ENCODE results near the gene CCDC154. TPM values are rescaled to one million over a fixed set of nuclear protein-coding genes. Genes with fewer than 3 reads are reported as not detected.

The CCDC154 gene
- total and polyA plus RNA-seq, 5 experiments from 2014 or later, result 14.0 to 15.5 TPM; not detected in 3

Other genes starting within 250 kb of the CCDC154 start
- gene TPSG1, start 219.3 kb downstream of the CCDC154 start, total RNA-seq, result not detected
- not detected for gene TPSG1, start 219.3 kb downstream of the CCDC154 start, polyA plus RNA-seq
- gene TPSB2, start 214.4 kb downstream of the CCDC154 start, total RNA-seq, result not detected
- not detected for gene TPSB2, start 214.4 kb downstream of the CCDC154 start, polyA plus RNA-seq
- not detected for gene TPSAB1, start 203.9 kb downstream of the CCDC154 start, total RNA-seq
- gene TPSAB1, start 203.9 kb downstream of the CCDC154 start, polyA plus RNA-seq, result not detected
- gene TPSD1, start 188.5 kb downstream of the CCDC154 start, total RNA-seq, result not detected
- not detected for gene TPSD1, start 188.5 kb downstream of the CCDC154 start, polyA plus RNA-seq
- gene UBE2I, start 134.9 kb downstream of the CCDC154 start, total RNA-seq, result 100 to 1,000 TPM; 236 to 250 TPM
- 10 to 100 TPM; 87.5 to 89.6 (median 89.0) TPM for gene UBE2I, start 134.9 kb downstream of the CCDC154 start, polyA plus RNA-seq
- gene BAIAP3, start 110.9 kb downstream of the CCDC154 start, total RNA-seq, result 1 to 10 TPM; 3.0 to 5.3 TPM
- 1 to 10 TPM in 1 of 3 donors, under 1 TPM in 2; 0.06 to 1.5 (median 0.85) TPM for gene BAIAP3, start 110.9 kb downstream of the CCDC154 start, polyA plus RNA-seq
- gene TSR3, start 92.7 kb downstream of the CCDC154 start, total RNA-seq, result 10 to 100 TPM; 37.1 to 41.2 TPM
- gene TSR3, start 92.7 kb downstream of the CCDC154 start, polyA plus RNA-seq, result 10 to 100 TPM; 88.8 to 99.4 (median 96.3) TPM
- 10 to 100 TPM; 56.9 to 65.2 TPM for gene GNPTG, start 92.6 kb downstream of the CCDC154 start, total RNA-seq
- 10 to 100 TPM; 44.4 to 57.8 (median 56.6) TPM for gene GNPTG, start 92.6 kb downstream of the CCDC154 start, polyA plus RNA-seq
- gene UNKL, start 29.9 kb downstream of the CCDC154 start, total RNA-seq, result 100 to 1,000 TPM; 125 to 151 TPM
- gene UNKL, start 29.9 kb downstream of the CCDC154 start, polyA plus RNA-seq, result 10 to 100 TPM in 1 of 3 donors, 1 to 10 TPM in 2; 8.3 to 11.0 (median 8.8) TPM
- gene UQCC4, start 23.8 kb downstream of the CCDC154 start, total RNA-seq, result 10 to 100 TPM; 10.6 to 10.8 TPM
- gene UQCC4, start 23.8 kb downstream of the CCDC154 start, polyA plus RNA-seq, result 10 to 100 TPM; 29.9 to 38.6 (median 37.6) TPM
- 1 to 10 TPM; 2.3 to 2.7 TPM for gene PERCC1, start 13.5 kb downstream of the CCDC154 start, total RNA-seq
- gene PERCC1, start 13.5 kb downstream of the CCDC154 start, polyA plus RNA-seq, result under 1 TPM in 1 of 3 donors, not detected in 2; 0.19 TPM
- gene CLCN7, start 30.5 kb upstream of the CCDC154 start, total RNA-seq, result 100 to 1,000 TPM; 112 to 116 TPM
- gene CLCN7, start 30.5 kb upstream of the CCDC154 start, polyA plus RNA-seq, result 10 to 100 TPM; 18.7 to 34.7 (median 24.2) TPM
- not detected for gene PTX4, start 44.4 kb upstream of the CCDC154 start, total RNA-seq
- gene PTX4, start 44.4 kb upstream of the CCDC154 start, polyA plus RNA-seq, result not detected
- 10 to 100 TPM; 42.6 to 51.5 TPM for gene TELO2, start 48.8 kb upstream of the CCDC154 start, total RNA-seq
- 10 to 100 TPM in 2 of 3 donors, 1 to 10 TPM in 1; 9.8 to 18.1 (median 14.9) TPM for gene TELO2, start 48.8 kb upstream of the CCDC154 start, polyA plus RNA-seq
- 100 to 1,000 TPM; 186 to 196 TPM for gene TMEM204, start 89.1 kb upstream of the CCDC154 start, total RNA-seq
- gene TMEM204, start 89.1 kb upstream of the CCDC154 start, polyA plus RNA-seq, result 100 to 1,000 TPM in 2 of 3 donors, 10 to 100 TPM in 1; 95.9 to 135 (median 125) TPM
- 10 to 100 TPM; 10.4 to 11.1 TPM for gene IFT140, start 167.5 kb upstream of the CCDC154 start, total RNA-seq
- 10 to 100 TPM in 2 of 3 donors, 1 to 10 TPM in 1; 4.5 to 21.2 (median 16.8) TPM for gene IFT140, start 167.5 kb upstream of the CCDC154 start, polyA plus RNA-seq
- 10 to 100 TPM; 24.4 to 25.4 TPM for gene CRAMP1, start 167.8 kb upstream of the CCDC154 start, total RNA-seq
- 1 to 10 TPM; 1.3 to 3.1 (median 1.9) TPM for gene CRAMP1, start 167.8 kb upstream of the CCDC154 start, polyA plus RNA-seq
- 10 to 100 TPM; 28.0 to 36.2 TPM for gene JPT2, start 233.7 kb upstream of the CCDC154 start, total RNA-seq
- gene JPT2, start 233.7 kb upstream of the CCDC154 start, polyA plus RNA-seq, result 10 to 100 TPM in 1 of 3 donors, 1 to 10 TPM in 2; 9.1 to 10.3 (median 9.8) TPM

Measured in naive thymus-derived CD8-positive, alpha-beta T cell (primary cell).